Endometrium (tissue), 2 donors: ENCODE measurements around the gene MAPT.

ENCODE experiments used
- FAIRE-seq: peaks from 2 replicates; lab custom pipeline; 2012; peaks lifted over from hg19 to GRCh38; lab: Jason Lieb, UNC
- donor health status: control.
- donor health status: control.

Gene MAPT

DNA sequence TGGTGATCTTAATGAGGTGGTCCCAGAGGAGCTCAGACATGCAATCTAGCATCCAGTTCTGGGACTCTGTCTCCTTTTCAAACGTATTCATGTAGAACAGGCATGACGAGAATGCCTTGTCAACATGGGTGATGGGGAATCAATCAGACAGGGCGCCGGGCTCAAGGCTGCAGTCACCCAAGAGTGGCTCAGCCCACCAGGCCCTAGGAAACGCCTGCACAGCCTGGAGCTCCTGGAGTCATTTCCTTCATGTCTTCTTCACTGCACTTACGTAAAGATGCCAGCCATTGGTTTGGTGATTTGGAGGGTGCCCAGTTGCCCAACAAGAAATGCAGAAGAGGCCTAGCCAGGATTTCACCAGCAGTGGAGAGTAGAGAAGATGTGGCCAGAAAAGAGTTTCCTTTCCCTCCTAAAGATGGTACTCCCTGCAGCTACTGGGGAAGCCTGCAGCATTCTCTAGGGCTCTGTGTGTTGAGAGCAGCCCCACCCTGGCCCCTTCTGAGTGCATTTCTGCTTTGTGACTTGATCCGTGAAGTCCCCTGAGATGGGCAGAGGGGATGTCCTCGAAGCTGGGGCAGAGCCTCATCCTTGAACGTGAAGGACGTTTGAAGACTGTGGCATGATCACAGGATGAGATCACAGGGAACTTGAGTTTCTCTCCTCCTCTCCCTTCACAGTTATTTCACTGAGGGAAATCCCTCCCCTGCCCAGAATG, 80.7 kb downstream of the MAPT start:
- no peak for FAIRE-seq

DNA sequence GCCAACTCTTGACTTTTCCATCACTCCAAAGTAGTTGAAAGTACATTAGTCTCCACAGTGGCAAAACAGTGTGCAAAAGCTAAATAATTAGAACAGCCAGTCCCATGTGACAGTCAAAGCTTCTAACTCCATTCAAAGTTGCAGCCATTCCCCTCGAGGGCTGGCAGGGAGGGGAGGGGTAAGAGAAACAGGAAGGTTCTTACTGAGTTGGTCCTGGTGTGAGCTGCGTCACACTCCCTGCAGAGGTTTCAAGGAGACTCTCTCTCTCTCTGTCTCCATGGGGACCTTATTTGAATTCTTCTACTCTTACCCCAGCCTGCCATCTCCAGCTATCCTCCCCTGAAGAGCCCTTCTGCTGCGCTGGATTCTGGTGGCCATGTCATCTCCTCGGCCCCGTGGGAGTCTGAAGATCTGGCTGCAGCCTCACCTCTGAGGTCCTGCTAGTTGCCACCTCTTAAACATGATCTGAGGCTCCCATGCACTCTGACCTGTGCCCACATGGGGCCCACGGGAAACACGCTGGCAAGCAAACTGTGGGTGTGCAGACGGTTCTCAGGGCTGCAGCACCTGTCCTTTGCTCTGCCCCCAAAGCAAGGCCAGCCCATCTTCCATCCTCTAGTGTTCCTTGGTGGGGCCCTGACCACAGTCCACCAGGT, 81.4 kb downstream of the MAPT start:
- no peak for FAIRE-seq

GRCh38 chr17:45976391-45976754, 82.0 kb downstream of the MAPT start:
- no peak for FAIRE-seq

- no peak for FAIRE-seq
These were observed 82.6 kb downstream of the MAPT start for GRCh38 chr17:45976755-45977505.

GRCh38 chr17:45977506-45977824, 83.1 kb downstream of the MAPT start:
- no peak for FAIRE-seq

DNA sequence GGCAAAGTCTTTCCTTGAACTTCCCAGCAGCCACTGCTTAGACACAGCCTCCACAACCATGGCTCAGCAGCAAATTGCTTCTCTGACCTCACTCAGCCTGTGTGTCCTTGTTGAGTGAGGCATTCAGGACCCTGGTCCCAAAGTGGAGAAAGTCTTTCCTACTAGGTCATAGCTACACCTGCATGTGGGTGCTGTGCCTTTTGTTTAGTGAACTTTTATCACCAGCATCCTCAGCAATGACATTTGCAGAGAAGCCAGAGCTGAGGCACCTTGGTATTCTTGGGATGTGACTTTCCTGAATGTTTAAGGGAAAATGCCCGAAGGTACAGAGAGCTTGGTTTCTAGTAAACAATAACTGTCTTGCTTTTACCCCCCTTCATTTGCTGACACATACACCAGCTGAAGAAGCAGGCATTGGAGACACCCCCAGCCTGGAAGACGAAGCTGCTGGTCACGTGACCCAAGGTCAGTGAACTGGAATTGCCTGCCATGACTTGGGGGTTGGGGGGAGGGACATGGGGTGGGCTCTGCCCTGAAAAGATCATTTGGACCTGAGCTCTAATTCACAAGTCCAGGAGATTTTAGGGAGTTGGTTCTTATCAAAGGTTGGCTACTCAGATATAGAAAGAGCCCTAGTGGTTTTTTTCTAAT, 83.7 kb downstream of the MAPT start:
- no peak for FAIRE-seq

GRCh38 chr17:45979137-45979536, 84.8 kb downstream of the MAPT start:
- FAIRE-seq: no peak

- FAIRE-seq: no peak
These were observed 86.5 kb downstream of the MAPT start for GRCh38 chr17:45980855-45981254.

DNA sequence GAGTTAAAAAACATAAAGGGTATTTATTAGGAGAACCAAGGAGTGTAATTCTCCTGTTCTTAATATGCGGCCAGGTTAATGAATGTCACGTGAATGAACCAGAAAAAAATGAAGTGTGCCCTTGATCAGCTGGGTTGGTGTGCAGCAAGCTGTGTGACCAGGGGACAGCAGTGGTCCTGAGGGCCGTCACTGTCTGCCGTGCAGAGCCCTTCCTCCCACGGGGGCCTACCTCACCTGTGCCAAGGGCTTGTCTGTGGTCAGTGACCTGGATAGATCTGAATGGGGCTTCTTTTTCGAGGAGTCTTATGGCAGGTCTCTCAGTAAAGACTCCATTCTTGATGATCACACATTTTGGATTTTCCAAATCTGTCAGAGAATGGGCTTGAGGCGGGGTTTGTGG, 87.0 kb downstream of the MAPT start:
- no peak for FAIRE-seq

DNA sequence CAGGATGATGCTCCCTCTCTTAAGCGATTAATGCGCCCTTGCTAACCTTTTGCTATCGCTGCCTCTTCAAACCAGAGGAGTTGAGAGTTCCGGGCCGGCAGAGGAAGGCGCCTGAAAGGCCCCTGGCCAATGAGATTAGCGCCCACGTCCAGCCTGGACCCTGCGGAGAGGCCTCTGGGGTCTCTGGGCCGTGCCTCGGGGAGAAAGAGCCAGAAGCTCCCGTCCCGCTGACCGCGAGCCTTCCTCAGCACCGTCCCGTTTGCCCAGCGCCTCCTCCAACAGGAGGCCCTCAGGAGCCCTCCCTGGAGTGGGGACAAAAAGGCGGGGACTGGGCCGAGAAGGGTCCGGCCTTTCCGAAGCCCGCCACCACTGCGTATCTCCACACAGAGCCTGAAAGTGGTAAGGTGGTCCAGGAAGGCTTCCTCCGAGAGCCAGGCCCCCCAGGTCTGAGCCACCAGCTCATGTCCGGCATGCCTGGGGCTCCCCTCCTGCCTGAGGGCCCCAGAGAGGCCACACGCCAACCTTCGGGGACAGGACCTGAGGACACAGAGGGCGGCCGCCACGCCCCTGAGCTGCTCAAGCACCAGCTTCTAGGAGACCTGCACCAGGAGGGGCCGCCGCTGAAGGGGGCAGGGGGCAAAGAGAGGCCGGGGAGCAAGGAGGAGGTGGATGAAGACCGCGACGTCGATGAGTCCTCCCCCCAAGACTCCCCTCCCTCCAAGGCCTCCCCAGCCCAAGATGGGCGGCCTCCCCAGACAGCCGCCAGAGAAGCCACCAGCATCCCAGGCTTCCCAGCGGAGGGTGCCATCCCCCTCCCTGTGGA, 88.6 kb downstream of the MAPT start:
- no peak for FAIRE-seq

- no peak for FAIRE-seq
These were observed 89.4 kb downstream of the MAPT start for GRCh38 chr17:45983614-45984310.

- FAIRE-seq: no peak
These were observed 90.0 kb downstream of the MAPT start for GRCh38 chr17:45984368-45984767.

- no peak for FAIRE-seq
These were observed 91.1 kb downstream of the MAPT start for GRCh38 chr17:45985447-45985846.

DNA sequence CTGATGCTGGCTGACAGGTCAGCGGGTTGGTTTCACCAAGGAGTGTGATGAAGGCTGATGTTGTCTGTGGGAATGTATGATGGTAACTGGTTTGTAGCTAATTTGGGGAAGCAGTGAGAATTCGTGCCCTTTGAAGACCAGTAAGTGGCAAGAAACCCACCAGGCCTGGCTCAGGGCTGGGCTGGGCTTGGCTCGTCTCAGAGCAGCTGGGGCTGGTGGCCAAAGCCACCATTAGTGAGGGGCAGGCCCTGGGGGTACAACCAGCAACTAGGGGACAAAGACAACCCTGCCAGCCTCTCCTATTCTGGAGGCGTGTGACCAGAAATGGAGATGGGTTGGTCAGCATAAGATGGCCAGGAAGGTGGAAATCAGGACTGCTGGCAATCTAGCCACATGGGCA, 91.7 kb downstream of the MAPT start:
- FAIRE-seq: no peak

- no peak for FAIRE-seq
These were observed 93.4 kb downstream of the MAPT start for GRCh38 chr17:45987706-45988105.

GRCh38 chr17:45989759-45990158, 95.4 kb downstream of the MAPT start:
- no peak for FAIRE-seq

- no peak for FAIRE-seq
These were observed 96.5 kb downstream of the MAPT start for GRCh38 chr17:45990886-45991285.

- FAIRE-seq: no peak
These were observed 97.0 kb downstream of the MAPT start for GRCh38 chr17:45991341-45991740.

DNA sequence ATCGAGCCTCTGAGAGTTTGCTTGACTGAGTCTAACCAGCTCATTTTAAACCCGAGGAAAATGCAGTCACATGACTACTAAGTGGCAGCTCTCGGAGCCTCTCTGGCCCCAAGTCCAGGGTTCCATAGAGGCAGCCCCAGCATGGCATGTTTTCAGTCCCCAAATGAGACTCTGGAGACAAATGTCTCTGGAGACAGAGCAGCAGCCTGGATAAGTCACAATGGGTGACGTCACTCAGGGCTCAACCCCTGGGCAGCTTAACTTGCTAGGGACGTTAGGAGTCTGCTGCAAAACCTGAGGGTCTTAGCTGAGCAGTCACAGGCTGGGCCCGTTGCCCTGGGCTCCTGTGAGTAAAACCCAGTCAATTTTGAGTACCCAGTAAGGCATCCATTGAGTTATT, 97.8 kb downstream of the MAPT start:
- no peak for FAIRE-seq

DNA sequence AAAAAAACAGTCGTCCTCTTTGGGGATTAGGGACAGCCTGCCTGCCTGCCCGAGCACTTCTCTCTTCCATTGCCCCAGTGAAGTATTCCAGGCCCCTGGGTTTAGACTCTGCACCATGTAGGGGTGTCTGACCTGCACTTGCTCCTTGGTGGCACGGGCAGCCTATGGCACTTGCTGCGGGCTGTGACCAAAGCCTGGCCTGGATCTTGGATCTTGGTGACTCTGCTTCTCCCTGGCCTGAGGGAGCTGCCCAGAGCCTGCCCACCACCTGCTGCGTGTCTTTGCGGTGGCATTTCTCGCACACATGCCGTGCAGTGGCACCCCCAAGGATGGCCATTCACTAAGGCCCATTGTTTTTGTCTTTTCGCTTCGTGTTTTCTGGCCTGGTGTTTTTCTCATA, 98.5 kb downstream of the MAPT start:
- FAIRE-seq: no peak

DNA sequence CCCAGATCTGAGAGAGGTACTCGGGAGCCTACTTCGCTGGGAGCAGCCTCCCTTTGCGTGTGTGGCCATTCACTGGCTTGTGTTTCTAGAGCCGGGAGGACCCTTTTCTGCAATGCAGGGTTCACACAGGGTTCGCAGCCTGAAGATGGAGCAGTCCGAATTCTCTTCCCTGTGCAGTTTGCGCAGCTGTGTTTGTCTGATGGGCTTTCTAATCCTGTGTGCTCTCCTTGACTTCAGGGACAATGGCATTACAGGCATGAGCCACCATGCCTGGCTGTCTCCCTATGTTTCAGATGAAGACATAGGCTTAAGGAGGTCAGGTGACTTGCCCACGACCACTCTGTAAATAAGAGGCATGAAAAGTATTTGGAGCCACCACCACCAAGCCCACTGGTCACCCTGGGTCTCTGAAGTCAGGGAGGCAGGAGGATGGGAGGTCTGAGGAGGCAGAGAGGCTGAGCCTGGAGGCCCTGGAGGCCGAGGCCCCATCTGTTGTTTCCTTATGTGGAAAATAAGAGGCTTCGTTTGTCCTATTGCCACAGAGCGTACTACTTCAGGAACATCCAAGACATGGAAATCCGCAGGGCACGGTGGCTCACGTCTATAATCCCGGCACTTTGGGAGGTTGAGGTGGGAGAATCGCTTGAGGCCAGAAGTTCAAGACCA, 99.7 kb downstream of the MAPT start:
- no peak for FAIRE-seq
